GM19238 (cell line): ENCODE data around the gene TBC1D14.

Experiments
- DNase-seq: peaks from one replicate; pipeline ENCODE4 v3.0.0; 2011; ENCODE audit warnings: low spot score; ENCODE audit not compliant: insufficient read length

TBC1D14 gene

GRCh38 chr4:7017446-7018048 lies 107.9 kb downstream of the TBC1D14 start:
- no peak for DNase-seq

- no peak for DNase-seq
Observed at GRCh38 chr4:7018281-7018680, 108.7 kb downstream of the TBC1D14 start.

- no peak for DNase-seq
Observed at GRCh38 chr4:7019367-7019766, 109.7 kb downstream of the TBC1D14 start.

- DNase-seq: no peak
Observed at GRCh38 chr4:7020290-7020689, 110.7 kb downstream of the TBC1D14 start.

GRCh38 chr4:7020856-7021255 lies 111.2 kb downstream of the TBC1D14 start:
- DNase-seq: no peak

GRCh38 chr4:7021355-7021754 lies 111.7 kb downstream of the TBC1D14 start:
- DNase-seq: no peak

- no peak for DNase-seq
Observed at GRCh38 chr4:7021930-7022664, 112.5 kb downstream of the TBC1D14 start.

- DNase-seq: no peak
Observed at GRCh38 chr4:7023486-7023885, 113.9 kb downstream of the TBC1D14 start.

- no peak for DNase-seq
Observed at GRCh38 chr4:7023901-7024300, 114.3 kb downstream of the TBC1D14 start.

GRCh38 chr4:7024336-7024890 lies 114.8 kb downstream of the TBC1D14 start:
- no peak for DNase-seq

- DNase-seq: no peak
Observed at GRCh38 chr4:7025040-7025602, 115.5 kb downstream of the TBC1D14 start.

- DNase-seq: no peak
Observed at GRCh38 chr4:7026107-7026506, 116.5 kb downstream of the TBC1D14 start.

GRCh38 chr4:7027284-7027683 lies 117.7 kb downstream of the TBC1D14 start:
- no peak for DNase-seq

- DNase-seq: no peak
Observed at GRCh38 chr4:7027913-7028312, 118.3 kb downstream of the TBC1D14 start.

- DNase-seq: no peak
Observed at GRCh38 chr4:7029212-7029611, 119.6 kb downstream of the TBC1D14 start.

- no peak for DNase-seq
Observed at GRCh38 chr4:7029921-7030320, 120.3 kb downstream of the TBC1D14 start.

GRCh38 chr4:7030856-7031255 lies 121.2 kb downstream of the TBC1D14 start:
- DNase-seq: no peak

- no peak for DNase-seq
Observed at GRCh38 chr4:7031558-7032449, 122.2 kb downstream of the TBC1D14 start.

GRCh38 chr4:7032596-7032995 lies 123.0 kb downstream of the TBC1D14 start:
- no peak for DNase-seq

GRCh38 chr4:7034262-7035081 lies 124.8 kb downstream of the TBC1D14 start:
- DNase-seq: no peak

GRCh38 chr4:7037425-7037824 lies 127.8 kb downstream of the TBC1D14 start:
- no peak for DNase-seq
